GM12874 (cell line): Measurements from ENCODE around the gene THYN1.

ENCODE experiments used
- CTCF ChIP-seq: IDR thresholded peaks from 2 replicates; pipeline ENCODE4 v1.5.1; 2011; ENCODE audit warnings: low read depth, mild to moderate bottlenecking, control low read depth, low read length, moderate library complexity; ENCODE audit not compliant: insufficient read depth

THYN1 gene

GRCh38 chr11:134223836-134224709 is 29.1 kb downstream of the THYN1 start, which contains the start of the genes NCAPD3 and VPS26B:
Gene NCAPD3 (minus strand): TSS chr11:134223967. CDS start chr11:134223926, 41 bp downstream.
Gene VPS26B (plus strand): TSS chr11:134224671. CDS start chr11:134225123, 452 bp downstream.
- TF ChIP-seq CTCF, result no peak

- TF ChIP-seq CTCF, result no peak
These were observed 30.0 kb downstream of the THYN1 start for GRCh38 chr11:134223121-134223520.

- TF ChIP-seq CTCF, result no peak
These were observed 36.3 kb downstream of the THYN1 start for GRCh38 chr11:134216816-134217215.

GRCh38 chr11:134215836-134216235 is 37.3 kb downstream of the THYN1 start:
- no peak for TF ChIP-seq CTCF

GRCh38 chr11:134207538-134208239 is 45.5 kb downstream of the THYN1 start:
- peak; percentile 60 for TF ChIP-seq CTCF

- TF ChIP-seq CTCF, result no peak
These were observed 47.0 kb downstream of the THYN1 start for GRCh38 chr11:134206185-134206584.

GRCh38 chr11:134205729-134206128 is 47.4 kb downstream of the THYN1 start:
- TF ChIP-seq CTCF, result no peak
